ENCODE results near the gene XPO4.
A peak's percentile ranks its signal among the peaks of the same experiment; 100 is the strongest.
"Not testable (repeated sequence)": the region's sequence is repeated elsewhere in the genome, so short reads cannot be mapped to it uniquely, and the experiment has no call there.

Gene XPO4

GRCh38 chr13:20760872-20761271 is 141.7 kb downstream of the XPO4 start:
- Mint-ChIP-seq H3K27me3 (ENCODE audit: low read depth) (peaks cover 5% of the 10 kb centered on the region), H3K36me3 (ENCODE audit: low read depth) (peaks cover 31% of the 10 kb centered on the region), H3K4me3 (no peak overlapping the region), H3K4me1 (no peaks in the 10 kb centered on the region), H3K9me3 (peaks cover 48% of the 10 kb centered on the region), H3K27ac (no peak overlapping the region)
- no peak for TF ChIP-seq CTCF (IDR thresholded peaks at IDR 0.05; ENCODE audit: unreplicated experiment in 3 of 3)

GRCh38 chr13:20754009-20754408 is 148.5 kb downstream of the XPO4 start:
- Mint-ChIP-seq H3K36me3 (ENCODE audit: low read depth) (peaks cover 87% of the 10 kb centered on the region), H3K27me3 (ENCODE audit: low read depth) (peaks cover 5% of the 10 kb centered on the region), H3K27ac (no peak overlapping the region), H3K4me1 (no peaks in the 10 kb centered on the region), H3K9me3 (peaks cover 83% of the 10 kb centered on the region), H3K4me3 (no peak overlapping the region)
- no peak for TF ChIP-seq CTCF (IDR thresholded peaks at IDR 0.05; ENCODE audit: unreplicated experiment in 3 of 3)

GRCh38 chr13:20749377-20749776 is 153.2 kb downstream of the XPO4 start:
- Mint-ChIP-seq H3K4me3 (no peak overlapping the region), H3K36me3 (ENCODE audit: low read depth) (peaks cover 67% of the 10 kb centered on the region), H3K27ac (no peak overlapping the region), H3K27me3 (ENCODE audit: low read depth) (no peaks in the 10 kb centered on the region), H3K4me1 (no peaks in the 10 kb centered on the region), H3K9me3 (peaks cover 73% of the 10 kb centered on the region)
- TF ChIP-seq CTCF (IDR thresholded peaks at IDR 0.05; ENCODE audit: unreplicated experiment in 3 of 3): no peak

- not testable (repeated sequence) for H3K4me1 Mint-ChIP-seq; H3K4me3 Mint-ChIP-seq; H3K27ac Mint-ChIP-seq; H3K27me3 Mint-ChIP-seq (ENCODE audit: low read depth)
- peaks cover 37% of the 10 kb centered on the region for H3K9me3 Mint-ChIP-seq
- peaks cover 37% of the 10 kb centered on the region for H3K36me3 Mint-ChIP-seq (ENCODE audit: low read depth)
Observed at GRCh38 chr13:20743830-20744404, 158.6 kb downstream of the XPO4 start.

- Mint-ChIP-seq H3K27me3 (ENCODE audit: low read depth) (no peaks in the 10 kb centered on the region), H3K4me3 (no peak overlapping the region), H3K4me1 (peaks cover 5% of the 10 kb centered on the region), H3K36me3 (ENCODE audit: low read depth) (peaks cover 34% of the 10 kb centered on the region), H3K27ac (no peak overlapping the region), H3K9me3 (peaks cover 27% of the 10 kb centered on the region)
- TF ChIP-seq CTCF (IDR thresholded peaks at IDR 0.05; ENCODE audit: unreplicated experiment in 3 of 3): no peak
Observed at GRCh38 chr13:20740021-20740420, 162.5 kb downstream of the XPO4 start.

- no peak for TF ChIP-seq CTCF (IDR thresholded peaks at IDR 0.05; ENCODE audit: unreplicated experiment in 3 of 3)
- Mint-ChIP-seq H3K9me3 (peaks cover 24% of the 10 kb centered on the region), H3K27me3 (ENCODE audit: low read depth) (no peaks in the 10 kb centered on the region), H3K4me3 (no peak overlapping the region), H3K27ac (peak overlapping the region in 1 of 3 experiments; percentile 20), H3K36me3 (ENCODE audit: low read depth) (peaks cover 44% of the 10 kb centered on the region), H3K4me1 (peaks cover 5% of the 10 kb centered on the region)
Observed at GRCh38 chr13:20738616-20739015, 163.9 kb downstream of the XPO4 start.
